Measurements from ENCODE around the gene ADGRG2. TPM values are rescaled to one million over a fixed set of nuclear protein-coding genes. Genes with fewer than 3 reads are reported as not detected.

The ADGRG2 gene
- total and polyA plus RNA-seq, 2 of the 13 experiments (the other 11 are each of a cell fraction or from before 2014, with no cell fraction given), result not detected

DNA sequence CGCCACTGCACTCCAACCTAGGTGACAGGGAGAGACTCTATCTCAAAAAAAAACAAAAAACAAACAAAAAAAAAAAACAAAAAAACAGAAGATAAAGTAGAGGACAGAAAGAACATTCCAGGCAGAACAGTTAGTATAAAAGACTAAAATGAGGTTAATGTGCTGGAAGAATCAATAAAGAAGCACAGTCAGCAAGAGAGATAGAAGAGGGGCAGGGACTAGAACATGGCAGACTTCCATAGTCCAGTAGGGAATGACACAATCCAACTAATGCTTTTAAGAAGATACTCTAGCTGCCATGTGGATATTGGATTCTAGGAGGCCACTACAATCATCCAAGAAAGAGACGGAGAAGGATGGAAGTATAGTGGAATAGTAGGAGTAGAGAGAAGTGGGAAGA is 11.6 kb downstream of the ADGRG2 start (continued):
- TF ChIP-seq ZNF580 (CRISPR knock-in tag; IDR thresholded peaks at IDR 0.05; ENCODE audit: borderline replicate concordance, low read depth) (no peak), MIER3 (CRISPR knock-in tag; IDR thresholded peaks at IDR 0.05; ENCODE audit: borderline replicate concordance) (no peak), KAT8 (CRISPR knock-in tag; IDR thresholded peaks at IDR 0.05) (no peak)

DNA sequence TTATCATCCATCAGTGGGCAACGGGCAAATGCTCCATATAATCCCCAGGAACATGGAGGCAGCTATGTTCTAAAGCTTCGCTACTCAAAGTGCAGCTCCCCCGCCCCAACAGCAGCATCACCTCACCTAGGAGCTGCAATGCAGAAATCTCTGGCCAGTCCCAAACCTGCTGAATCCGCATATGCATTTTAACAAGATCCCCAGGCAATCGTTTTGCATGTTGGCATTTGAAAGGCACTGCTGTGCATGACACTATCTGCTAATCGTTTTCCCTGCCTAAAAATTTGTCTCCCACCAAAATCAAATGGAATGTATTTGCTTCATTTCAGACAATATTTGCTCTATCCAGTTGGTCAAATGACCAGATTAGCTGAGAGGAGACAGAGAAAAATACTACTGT is 15.2 kb downstream of the ADGRG2 start:
- no peak overlapping the region for H3K4me3 ChIP-seq (replicated peaks in 1 of 3; ENCODE audit: insufficient read depth in 1 of 3, low read depth in 2 of 3, low read length in 3 of 3)
- no TSS peak for BruUV-seq (replicated peaks)
- FAIRE-seq (no peak), ATAC-seq (no peak), DNase-seq (ENCODE audit: low spot score) (no peak)
- no peaks in the 10 kb centered on the region for H3K9me3 ChIP-seq (ENCODE audit: low read length)
- no peak overlapping the region for H3K27ac ChIP-seq (ENCODE audit: extremely low read length, insufficient read depth, low read length)
- H3K27me3 ChIP-seq (ENCODE audit: control insufficient read depth in 1 of 2, insufficient read depth in 2 of 2, low read length in 2 of 2), result no peaks in the 10 kb centered on the region
- ChIA-PET POLR2A (no interaction called here), CTCF (ENCODE audit: low intra/inter-chr PET ratio, low total read pairs) (no interaction called here)
- in situ Hi-C loops (cut with HindIII; ENCODE audit: extremely low pct_ligation_motif_present, low pct_unique_long_range_greater_than_20kb), result no loop called here
- no peaks in the 10 kb centered on the region for H3K4me1 ChIP-seq (ENCODE audit: insufficient read depth, low read length)
- 7% methylated on average over 2 of the region's 6 CpGs for WGBS (ENCODE audit: low lambda C conversion rate)
- intact Hi-C loops (cut with micrococcal nuclease; ENCODE audit: unreplicated experiment), result no loop called here
- no peaks in the 10 kb centered on the region for H3K36me3 ChIP-seq (replicated peaks in 1 of 2; ENCODE audit: control insufficient read depth in 1 of 2, insufficient read depth in 2 of 2, low read length in 2 of 2)
- H4K20me1 ChIP-seq (ENCODE audit: insufficient read depth, low read length), result no peaks in the 10 kb centered on the region
- no peak overlapping the region for H3K9ac ChIP-seq (ENCODE audit: insufficient read depth, low read depth, low read length)
- TF ChIP-seq PRPF4 (IDR thresholded peaks at IDR 0.05; ENCODE audit: low read depth, low read length, poor library complexity, severe bottlenecking) (no peak), TFE3 (CRISPR knock-in tag; IDR thresholded peaks at IDR 0.05) (no peak), FOXK1 (CRISPR knock-in tag; IDR thresholded peaks at IDR 0.05; ENCODE audit: borderline replicate concordance, low read depth) (no peak), ATF5 (CRISPR knock-in tag; IDR thresholded peaks at IDR 0.05; ENCODE audit: low read depth) (no peak), ASH2L (IDR thresholded peaks at IDR 0.05; ENCODE audit: insufficient read length, low read depth, low read length) (no peak), ZNF18 (CRISPR knock-in tag; IDR thresholded peaks at IDR 0.05; ENCODE audit: insufficient replicate concordance) (no peak), MEF2D (CRISPR knock-in tag; IDR thresholded peaks at IDR 0.05) (no peak), ZNF776 (CRISPR knock-in tag; IDR thresholded peaks at IDR 0.05) (no peak), KLF15 (CRISPR knock-in tag; IDR thresholded peaks at IDR 0.05; ENCODE audit: borderline replicate concordance) (no peak), XRCC5 (optimal IDR thresholded peaks at IDR 0.05; ENCODE audit: low read length) (no peak), ZNF784 (CRISPR knock-in tag; IDR thresholded peaks at IDR 0.05; ENCODE audit: borderline replicate concordance) (no peak), ZBTB3 (CRISPR knock-in tag; IDR thresholded peaks at IDR 0.05; ENCODE audit: borderline replicate concordance, low read depth) (no peak)
- no peak overlapping the region for H3K4me2 ChIP-seq (ENCODE audit: low read depth, low read length)
- no peak overlapping the region for H2AFZ ChIP-seq (ENCODE audit: low read length)
- no peaks in the 10 kb centered on the region for H3K79me2 ChIP-seq (ENCODE audit: insufficient read depth, low read length)

Data from HepG2 (cell line).